Activated T-helper 1 cell treated with Interleukin-2 at 50 U/mL for 16 hours (primary cell): ENCODE measurements around the gene PRDM1.

Experiments
- DNase-seq: peaks from one replicate; pipeline ENCODE4 v3.0.0-alpha.2; 2020; ENCODE audit warnings: low read depth

The PRDM1 gene

DNA sequence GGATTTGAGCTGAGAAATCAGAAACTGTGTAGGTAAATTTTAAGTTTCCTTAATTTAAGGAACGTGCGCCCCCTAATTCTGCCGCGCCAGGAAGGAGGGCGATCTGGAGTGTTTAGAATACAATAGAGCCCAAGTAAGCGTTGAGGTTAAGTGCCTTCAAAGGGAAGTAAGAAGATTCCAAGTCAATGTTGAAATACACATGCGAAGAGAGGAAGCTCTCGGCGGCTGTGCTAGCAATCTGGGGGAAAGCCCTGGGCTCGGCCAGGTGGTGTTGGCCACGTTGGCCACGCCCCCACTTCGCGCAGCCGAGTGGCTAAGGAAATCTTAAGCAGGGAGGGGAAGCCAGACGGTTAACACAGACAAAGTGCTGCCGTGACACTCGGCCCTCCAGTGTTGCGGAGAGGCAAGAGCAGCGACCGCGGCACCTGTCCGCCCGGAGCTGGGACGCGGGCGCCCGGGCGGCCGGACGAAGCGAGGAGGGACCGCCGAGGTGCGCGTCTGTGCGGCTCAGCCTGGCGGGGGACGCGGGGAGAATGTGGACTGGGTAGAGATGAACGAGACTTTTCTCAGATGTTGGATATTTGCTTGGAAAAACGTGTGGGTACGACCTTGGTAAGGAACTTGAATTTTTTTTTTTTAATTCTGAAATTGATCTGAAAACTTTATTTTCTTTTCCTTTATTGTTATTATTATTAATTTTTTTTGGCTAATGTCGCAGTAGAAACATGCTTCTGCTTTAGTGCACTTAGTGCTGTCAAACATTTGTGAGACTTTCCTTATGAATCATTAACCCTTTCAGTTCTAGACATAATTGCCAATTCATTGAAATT is at the start of gene PRDM1:
TSS of gene PRDM1 (plus strand) at position 353 of the 830 bp plus-strand sequence. CDS start at position 571, 218 bp downstream.
- peak; percentile 65 for DNase-seq

DNA sequence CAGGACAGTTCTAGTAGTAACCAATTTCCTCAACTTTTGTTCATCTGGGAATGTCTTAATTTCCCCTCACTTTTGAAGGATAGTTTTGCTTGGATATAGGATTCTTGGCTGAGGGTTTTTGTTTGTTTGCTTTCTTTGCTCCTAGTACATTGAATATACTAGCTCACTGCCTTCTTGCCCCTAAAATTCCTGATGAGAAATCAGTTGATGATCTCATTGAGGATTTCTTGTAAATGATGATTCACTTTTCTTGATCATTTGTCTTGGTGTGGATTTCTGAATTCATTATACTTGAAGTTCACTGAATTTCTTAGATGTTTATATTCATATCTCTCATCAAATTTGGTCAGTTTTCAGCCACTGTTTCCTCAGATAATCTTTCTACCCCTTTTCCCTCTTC is 49.1 kb upstream of the PRDM1 start:
- DNase-seq = no peak

DNA sequence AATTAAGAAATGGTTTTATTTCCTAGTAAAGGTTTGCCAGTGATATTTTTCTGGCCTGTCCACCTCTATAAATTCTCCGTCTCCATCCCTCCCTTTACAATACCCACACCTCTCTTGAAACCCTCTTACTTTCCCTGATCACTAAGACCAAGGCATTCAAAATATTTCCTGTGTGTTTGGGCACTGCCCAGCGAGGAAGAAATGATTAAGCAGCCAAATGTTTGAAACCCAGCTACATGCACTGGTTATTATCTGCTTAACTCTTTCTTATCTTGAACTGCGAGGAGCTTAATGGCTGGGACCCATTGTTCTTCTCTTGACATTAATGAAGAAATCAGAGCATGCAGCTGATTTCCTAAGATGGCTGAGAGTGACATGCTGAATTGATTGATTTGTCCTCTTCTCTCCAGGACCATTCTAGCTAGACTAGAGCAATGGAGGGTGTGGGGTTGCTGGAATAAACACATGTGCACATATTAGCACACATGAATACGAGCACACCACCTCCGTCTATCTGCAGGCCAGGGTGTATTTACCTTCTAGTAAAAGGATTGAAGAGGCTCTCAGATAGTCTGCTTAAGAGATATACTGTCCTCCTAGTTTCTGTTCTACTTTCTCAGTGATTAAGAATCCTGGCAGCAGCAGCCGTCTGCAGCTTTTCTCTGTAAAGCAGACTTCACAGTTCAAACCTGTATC is 46.1 kb upstream of the PRDM1 start:
- no peak for DNase-seq

DNA sequence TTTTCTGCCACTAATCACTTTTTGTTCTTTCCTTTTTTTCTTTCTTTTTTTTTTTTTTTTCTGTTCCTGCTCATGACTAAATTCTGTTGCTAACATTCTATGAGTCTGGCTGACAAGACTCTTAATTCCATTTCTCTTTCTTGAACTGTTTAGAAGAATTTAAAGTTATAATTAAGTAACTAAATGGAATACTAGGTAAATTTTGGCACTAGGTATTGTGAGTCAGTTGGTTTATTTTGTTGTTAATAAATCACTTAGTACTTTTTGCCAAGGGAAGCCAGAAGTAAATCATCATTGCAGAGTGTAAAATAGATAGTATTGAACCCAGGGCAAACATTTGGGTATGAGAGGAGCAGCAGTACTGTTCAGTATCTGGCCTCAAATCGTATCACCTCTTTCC is 42.0 kb upstream of the PRDM1 start:
- no peak for DNase-seq

DNA sequence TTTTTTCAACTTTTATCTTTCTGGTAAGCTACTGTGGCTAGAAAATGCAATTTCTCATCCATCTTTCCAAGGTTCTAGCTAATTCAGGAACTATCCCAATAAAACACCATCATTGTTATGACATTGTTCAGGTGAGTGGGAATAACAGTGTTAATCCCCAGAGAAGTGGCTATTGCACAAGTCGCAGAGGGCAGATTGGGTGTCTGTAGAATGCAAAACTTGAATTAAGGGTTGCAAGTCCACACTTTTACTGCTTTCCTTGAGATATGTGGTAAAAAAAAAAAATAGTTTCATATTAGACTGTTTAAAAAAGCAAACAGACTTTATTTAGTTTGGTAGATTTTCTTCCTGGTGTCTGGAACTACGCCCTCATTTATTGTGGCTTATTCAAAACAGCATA is 41.1 kb upstream of the PRDM1 start:
- no peak for DNase-seq

DNA sequence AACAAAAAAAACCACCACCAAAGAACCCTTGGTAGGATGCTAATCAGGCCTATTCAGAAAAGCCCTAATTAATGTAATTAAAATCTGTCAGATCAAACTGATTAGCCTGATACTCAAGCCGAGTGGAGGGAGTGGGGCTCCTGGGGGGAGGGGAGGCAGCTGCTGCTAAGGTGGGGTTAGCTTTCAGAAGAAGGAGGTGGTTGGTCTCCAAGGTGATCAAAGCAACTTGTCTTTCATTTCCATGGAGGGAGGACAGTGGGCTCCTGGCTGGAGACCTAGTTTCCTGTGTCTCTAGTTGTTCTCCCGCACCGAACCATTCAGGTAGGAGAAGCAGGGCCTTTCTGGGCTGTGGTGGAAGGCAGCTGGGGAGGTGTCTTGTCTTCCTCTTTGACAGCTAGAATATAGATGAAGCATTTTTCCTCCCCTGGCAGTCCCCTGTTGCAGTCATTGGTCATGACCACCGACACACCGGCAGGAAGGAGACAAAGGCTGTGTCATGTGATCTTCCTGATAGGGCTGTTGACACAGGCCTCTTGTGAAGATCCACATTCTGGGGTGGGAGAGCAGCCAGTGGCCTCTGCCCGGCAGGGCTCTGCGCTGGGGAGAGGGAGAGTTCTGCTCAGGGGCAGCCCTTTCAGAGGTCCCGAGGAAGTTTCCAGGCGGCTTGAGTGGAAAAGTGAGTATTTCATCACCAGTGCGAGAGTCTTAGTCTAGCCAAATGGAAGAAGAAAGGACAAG is 39.9 kb upstream of the PRDM1 start:
- DNase-seq = no peak

DNA sequence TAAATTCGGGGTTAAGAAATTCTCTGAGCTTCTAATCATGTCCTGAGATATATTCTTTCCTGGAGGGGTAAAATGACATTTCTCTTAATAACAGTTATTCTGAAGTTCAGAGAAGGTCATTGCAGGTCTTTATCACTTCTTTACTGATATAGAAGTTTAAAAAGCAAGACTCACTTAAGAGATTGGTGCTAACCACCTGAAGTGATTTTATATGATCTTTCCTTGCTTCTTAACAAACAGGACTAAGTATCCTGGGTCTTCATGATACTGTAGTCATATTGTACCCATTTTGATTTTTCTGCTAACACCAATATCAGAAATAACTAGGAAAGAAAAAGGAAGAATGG is 39.3 kb upstream of the PRDM1 start:
- no peak for DNase-seq

DNA sequence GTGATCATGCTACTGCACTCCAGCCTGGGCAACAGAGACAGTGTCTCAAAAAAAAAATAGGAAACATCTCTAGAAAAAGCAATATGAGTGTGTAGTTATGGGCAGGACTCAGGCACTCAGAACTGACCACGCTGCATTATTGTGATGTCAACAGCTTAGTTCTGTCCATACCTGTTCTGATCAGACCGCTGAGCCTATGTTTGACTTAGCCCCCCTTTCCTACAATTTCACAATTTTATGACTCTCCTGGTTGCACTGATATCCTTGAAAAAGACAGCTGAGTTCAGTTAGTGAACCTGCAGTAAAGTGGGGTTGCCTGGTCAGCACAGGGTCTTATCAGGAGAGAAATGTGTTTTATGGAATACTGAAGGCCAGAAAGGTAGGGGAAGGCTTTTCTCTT is 37.8 kb upstream of the PRDM1 start:
- no peak for DNase-seq

DNA sequence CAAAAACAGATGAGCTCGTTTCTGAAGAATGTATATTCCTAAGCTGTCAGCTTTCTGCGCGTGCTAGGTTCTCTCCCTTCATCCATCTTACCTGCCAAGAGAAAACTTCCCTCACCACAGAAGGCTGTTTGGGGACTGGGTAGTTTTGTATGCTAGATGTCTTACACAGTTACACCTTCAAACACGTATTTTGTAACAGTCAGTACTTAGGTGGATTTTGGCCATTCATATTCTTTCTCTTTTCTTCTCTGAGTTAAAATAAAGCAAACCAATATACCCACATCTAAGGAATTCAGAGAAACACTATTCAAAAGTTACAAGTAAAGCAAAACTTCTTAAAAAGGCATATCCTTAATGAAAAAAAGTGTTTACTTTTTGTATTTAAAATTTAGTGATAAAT is 35.6 kb upstream of the PRDM1 start:
- no peak for DNase-seq

DNA sequence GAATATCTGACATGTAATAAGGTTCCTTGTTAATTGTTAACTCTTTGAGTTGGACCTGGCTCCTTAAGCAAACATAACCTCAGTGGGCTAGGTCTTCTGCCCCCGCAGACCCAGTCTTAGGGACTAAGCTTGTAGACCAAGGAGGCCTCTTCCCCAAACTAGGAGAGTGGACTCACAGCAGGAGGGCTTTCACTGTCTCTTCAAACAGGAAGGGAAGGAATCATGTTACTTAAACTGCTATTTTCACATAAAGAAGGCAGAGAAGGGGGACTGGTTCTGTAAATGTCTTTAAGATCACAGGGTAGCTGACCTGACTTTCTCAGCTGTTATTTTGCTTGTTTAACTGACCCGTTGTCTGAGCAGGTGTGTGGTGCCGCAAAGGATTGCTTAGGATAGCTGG is 34.9 kb upstream of the PRDM1 start:
- no peak for DNase-seq

DNA sequence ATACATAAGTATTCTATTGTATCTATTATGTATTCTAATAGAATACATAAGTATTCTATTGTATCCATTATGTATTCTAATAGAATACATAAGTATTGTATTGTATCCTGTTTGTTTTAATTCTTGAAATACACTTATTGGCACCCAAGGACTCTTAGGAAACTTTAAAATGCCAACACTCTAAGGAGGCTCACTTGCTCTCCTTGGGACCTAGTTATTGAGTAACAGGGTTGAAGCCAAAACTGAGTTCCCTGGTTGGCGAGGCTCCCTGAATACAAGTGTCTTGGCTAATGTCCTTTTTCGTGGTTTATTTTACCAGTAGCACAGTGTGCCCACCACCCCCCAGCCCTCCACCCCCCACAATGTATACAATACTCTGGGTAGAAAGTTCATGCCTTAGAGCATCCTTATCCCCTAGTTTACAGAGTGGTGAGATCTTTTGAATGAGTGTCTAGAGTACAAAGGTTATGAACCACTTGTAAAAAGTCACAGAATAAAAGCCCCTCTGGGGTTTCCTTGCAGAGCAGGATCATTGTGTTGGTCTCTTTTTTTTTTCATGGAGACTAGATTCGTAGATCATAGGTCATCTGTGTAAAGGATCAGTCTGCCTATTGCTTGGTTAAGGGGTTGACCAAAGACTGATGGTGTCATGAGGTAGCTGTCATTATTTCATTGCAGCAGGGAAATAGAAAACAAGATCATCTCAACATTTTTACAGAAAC is 32.5 kb upstream of the PRDM1 start:
- no peak for DNase-seq

DNA sequence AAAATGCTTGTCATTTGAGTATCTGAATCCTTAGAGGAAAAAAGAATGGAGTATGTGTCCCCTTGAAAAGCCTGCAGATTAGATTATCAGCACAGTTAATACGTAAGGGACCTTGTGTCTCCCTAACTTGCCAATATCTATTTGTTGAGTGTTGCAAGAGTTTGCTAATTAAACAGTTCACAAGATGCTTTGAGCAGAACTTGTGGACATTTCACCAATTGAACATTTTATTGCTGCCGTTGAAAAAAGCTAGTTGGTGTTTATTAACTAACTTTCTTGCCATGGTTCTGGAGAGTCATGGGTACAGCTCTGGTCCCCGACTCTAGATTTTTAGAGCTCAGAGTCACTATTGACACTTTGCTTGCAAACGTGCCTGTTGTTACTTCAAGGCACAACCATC is 30.6 kb upstream of the PRDM1 start:
- DNase-seq = no peak

DNA sequence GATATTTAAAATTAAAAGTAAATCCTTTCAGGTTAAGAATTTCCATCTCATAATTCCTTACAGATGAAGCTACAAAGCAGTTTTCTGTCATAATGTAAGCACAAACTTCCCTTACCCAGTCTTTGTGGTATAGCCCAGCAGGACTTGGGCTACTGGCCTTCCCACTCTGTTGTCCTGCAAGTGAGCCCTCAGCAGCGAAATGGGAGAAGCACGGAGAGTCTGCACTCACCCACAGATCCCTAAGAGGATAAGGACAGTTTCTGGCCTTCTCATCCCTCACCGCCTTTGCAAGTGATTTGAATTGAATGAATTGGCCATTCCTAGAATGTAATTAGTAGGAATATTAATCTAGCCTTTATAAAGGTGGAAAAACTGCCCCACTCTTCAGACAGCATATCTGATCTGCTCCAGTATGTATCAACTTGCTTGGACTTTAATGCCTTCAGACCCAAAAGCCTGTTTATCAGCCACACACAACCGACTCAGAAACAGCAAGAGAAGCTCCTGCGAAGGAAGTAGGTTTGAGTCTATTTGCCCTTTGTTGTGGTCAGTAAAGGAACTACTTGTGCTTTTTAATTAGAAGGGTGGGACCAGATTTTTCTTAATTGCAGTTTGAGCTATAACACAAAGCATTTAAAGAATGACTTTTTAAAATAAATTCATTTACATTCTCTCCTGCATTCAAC is 29.9 kb upstream of the PRDM1 start:
- no peak for DNase-seq

DNA sequence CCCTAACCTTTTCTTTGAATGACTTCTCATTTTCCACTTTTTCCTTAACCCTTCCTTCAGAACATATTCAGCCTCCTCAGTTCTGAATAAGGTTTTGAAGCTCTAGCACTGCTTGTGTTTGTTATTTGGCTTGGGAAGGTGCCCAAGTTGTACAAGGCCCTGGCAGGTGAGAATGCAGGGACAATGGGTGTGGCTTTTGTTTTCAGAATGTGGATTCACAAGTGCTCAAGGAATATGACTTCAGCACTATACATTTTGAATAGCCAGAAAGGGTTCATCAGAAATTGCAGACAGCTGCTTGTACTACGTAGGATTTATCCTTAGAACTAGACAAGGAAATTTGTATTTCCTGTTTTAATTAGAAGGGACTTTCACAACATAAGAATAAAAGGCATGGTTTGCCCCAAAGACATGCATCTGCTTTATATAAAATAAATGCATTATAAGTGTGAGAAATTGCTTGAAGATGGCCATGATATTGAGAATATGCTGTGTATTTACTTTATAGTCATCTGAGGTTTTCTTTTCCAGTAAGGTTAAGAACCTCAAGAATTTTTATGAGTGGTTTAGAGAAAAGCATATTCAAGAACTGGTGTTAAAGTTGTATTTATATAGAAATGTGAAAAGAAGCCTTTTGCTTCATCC is 29.3 kb upstream of the PRDM1 start:
- no peak for DNase-seq

DNA sequence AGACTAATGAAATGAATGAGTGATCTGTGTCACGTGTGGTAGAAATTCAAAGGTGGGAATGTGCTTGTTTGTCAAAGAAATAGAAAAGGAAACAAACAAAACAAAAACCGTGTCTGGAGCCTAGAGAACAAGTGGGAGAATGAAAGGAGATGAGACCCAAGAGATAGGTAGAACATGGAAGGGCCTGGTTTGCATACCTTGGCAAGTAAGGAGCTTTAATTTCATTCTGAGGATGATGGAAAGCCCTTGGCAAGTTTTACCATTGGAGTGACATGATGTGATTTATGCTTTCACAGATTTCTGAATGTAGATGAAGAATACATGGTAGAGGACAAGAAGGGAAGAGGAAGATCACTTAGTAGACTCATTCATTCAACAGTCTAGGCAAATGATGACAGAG is 26.8 kb upstream of the PRDM1 start:
- DNase-seq = no peak

DNA sequence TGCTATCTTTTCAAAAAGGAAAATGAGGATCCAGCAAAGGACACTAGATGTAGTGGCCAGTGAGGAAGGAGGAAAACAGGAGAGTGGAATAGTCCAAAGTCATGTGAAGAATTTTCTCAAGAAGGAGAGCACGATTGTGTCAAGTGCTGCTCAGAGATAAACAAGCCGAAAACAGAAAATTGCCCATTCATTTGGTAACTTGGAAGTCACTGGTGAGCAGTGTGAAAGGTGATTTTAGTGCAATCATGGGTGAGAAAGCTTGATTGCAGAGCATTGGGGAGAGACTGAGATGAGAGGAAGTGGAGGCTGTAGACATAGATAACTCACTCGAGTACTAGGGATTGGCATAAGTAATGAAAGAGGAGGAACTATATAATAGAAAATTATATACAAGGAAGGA is 26.0 kb upstream of the PRDM1 start:
- DNase-seq = no peak

DNA sequence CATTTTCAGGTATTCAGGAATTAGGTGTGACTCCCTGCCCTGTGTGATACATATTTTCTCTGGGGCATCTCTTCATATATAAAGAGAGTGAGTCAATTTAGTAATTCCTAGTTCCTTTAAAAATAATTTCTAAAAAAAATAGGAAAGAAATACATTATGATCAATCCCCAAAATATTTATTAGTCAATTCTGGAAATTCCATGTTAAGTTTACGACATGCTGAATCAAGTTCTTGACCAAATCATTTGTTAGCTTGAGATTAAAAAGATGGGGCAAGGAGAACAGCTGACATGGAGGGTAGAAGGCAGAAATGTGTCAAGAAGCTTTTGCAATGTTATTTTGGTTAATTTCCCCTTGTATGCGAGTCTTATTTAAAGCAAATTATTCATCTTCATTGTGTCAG is 22.7 kb upstream of the PRDM1 start:
- no peak for DNase-seq

DNA sequence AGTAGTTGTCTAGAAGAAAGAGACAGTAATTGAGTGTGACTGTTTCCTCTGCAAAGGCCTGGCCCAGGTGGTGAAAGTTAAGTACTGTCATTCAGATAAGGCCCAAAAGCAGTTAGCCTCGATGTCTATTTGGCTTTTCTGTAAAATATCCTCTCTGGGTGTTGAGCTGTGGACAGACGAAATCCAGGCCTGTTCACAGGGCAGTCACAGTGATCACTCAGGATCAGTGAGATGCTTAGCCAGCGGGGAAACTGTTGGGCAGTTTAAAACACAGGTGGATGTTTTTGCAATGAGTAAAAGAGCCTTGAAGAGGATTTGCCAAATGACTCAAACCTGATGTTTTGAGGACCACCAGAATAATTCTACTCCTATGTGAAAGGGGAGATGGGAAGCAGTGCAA is 22.0 kb upstream of the PRDM1 start:
- no peak for DNase-seq

DNA sequence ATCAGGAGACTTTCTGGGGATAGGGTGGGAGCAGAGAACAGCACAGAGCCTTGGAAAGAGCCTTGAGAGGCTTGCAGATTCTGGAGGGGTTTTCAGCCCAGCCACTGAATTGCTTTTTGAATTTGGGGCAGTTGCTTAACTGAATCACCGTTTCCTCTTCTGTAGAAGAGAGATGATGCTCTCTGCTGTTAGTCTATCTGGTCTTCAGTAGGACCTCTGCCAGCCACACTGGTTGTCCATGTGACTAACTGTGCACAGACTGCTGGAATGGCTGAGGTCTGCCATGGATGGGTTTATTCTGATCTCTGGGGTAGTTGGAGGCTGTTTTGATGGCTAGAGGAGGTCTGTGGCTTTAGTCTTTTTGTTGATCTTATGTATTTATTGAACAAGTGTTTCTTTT is 21.4 kb upstream of the PRDM1 start:
- no peak for DNase-seq

DNA sequence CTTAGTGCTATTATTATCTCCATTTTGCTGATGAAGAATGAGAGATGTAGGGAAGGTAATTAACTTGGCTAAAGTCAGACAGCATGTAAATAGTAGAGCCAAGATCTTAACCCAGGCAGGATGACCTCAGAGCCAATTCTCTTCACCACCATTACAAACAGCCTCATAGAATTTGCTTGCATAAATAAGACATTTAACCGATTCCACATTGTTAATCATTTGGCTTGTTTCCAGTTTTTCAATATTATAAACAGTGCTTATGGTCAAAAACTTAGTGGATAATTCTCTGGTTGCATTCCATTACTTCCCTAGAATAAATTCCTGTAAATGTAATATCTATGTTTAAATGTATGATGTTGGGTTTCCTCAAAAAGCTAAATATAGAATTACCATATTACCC is 19.1 kb upstream of the PRDM1 start:
- DNase-seq = no peak

DNA sequence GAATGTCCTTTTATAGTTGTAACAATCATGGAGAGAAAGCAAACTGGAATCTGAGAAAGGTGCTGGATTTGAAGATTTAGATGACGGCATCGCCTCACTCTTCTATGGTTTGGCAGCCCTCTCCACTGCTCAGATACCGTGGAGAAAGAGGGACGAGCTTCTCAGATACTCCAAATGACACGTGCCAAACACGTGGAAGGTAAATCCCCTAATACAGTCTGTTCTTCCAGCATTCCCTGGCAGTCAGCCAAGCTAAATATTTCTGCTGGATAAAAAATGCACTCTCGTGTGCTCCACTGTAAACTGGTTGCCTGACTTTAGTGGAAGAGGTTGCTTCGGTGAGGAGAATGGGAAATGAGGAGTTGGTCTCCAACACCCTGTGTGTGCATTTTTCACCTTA is 16.7 kb upstream of the PRDM1 start:
- DNase-seq = no peak
